ENCODE data around the gene ST3GAL3.

The ST3GAL3 gene

DNA sequence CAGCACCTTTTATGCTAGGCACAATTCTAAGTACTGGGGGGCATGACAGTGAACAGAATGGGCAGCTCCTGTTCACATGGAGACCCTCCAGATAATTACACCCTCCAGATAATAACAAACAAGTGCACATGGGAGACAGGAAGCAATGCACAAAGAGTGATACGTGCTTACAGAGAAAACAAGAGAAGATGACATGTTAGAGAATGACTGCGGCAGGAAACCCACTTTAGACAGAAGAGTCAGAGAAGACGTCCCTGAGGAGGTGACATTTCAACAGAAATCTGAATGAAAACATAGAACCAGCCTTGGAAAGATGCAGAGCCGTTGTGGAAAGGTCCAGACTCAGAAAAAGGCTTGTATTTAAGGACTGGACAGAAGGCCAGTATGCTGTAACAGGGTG is 171.5 kb downstream of the ST3GAL3 start:
- no peak for DNase-seq (ENCODE audit: low spot score)

DNA sequence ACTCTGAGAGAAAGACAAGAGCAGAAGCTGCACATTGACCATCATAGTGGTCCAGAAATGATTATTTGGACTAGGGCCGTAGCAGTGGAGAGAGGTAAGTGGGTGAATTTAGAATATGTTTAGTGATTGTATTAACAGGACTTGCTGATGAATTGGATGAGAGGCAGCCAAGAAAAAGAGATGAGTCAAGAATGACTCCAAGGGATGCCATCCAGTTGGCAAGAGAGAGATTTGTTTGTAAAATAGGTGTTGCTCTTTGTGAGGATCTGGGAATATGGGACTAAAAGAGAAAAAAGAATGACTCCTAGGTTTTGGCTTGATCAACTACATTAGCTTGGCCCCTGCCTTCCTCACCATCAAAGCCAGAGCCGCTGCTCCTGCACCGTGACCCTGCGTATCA is 172.1 kb downstream of the ST3GAL3 start:
- no peak for DNase-seq (ENCODE audit: low spot score)

DNA sequence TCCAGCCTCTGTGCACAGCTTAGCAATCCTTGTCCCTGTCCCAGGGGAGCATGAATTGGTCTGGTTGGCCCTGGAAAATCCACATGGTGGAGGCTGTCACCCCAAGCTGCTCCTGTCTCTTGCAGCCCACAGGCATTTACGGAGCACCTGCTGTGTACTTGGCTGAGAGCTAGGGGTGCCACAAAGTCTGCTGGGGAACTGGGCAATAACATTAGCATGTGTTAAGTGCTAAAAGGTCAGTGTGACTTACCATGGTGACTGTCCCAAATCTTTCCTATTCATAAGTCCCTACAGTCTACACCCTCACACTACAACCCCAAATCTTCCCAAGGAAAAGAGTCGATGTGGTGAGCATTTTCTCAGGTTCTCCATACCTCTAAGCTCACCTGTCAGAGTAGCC is 172.7 kb downstream of the ST3GAL3 start:
- DNase-seq (ENCODE audit: low spot score) = no peak

DNA sequence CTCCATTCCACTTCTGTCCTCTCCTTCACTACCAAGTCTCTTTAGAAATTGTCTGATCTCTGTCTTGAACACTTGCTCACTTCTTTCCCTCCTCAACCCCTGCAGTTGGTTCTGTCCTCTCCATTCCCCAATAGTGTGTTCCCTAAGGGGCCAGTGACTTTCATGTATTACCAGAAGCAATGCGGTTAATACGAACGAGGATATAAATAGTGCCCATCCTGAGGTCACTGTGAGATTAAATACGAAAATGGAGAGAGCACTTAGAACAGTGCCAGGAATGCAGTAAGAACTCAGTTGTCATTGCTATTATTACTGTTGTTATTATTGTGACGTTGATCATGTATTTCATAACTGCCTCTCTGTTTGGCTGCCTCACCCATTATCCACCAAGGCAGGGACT is 173.3 kb downstream of the ST3GAL3 start:
- DNase-seq (ENCODE audit: low spot score) = no peak

DNA sequence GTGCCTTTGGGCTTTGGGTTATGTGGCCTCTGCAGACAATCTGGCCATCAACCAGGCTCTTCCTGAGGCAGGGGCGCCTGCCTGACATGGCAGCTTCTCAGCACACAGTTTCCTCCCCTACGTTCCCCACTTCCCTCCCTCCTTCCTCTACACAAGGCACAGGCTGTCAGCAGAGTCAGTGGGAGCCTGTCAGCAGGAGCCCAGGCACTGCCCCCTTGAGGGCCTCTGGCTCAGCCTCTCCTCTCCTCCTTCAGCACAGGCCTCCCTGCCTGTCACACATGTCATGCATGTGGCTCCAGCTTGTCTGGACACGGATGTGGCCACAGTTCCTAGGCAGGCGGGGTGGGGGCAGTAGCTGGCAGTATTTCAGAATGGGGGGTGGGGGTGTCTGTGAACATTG is 174.1 kb downstream of the ST3GAL3 start:
- DNase-seq (ENCODE audit: low spot score) = no peak

DNA sequence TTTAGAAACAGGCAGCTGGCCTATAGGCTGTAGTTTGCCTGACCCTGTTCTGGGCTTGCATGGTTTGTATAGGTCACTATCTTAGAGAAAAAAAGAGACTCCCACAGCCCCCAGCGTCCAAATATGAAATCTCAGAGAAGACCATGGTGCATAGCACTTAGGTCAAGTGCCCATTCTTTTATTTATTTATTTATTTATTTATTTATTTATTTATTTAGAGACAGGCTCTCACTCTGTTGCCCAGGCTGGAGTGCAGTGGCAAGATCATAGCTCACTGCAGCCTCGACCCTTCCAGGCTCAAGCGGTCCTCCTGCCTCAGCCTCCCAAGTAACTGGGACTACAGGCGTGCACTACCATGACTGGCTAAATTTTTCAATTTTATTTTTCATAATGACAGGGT is 175.4 kb downstream of the ST3GAL3 start:
- no peak for DNase-seq (ENCODE audit: low spot score)

DNA sequence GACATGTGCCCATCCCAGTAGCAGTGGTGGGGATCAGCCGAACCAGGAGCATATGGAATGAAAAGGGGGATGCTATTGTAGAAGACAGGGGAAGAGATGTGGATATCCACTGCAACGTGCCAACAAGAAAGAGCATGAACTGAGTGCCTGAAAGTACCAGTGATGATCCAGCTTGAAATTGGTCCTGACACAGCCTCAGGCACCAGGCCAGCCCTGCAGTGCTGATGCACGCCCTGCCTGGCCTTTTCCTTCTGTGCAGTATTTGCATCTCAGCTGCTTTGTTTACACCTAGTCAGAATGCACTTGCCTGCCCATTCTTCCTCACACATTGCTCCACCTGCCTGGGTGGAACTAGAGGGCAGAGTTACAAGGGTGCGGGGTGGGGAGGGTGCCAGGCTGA is 176.0 kb downstream of the ST3GAL3 start:
- no peak for DNase-seq (ENCODE audit: low spot score)

DNA sequence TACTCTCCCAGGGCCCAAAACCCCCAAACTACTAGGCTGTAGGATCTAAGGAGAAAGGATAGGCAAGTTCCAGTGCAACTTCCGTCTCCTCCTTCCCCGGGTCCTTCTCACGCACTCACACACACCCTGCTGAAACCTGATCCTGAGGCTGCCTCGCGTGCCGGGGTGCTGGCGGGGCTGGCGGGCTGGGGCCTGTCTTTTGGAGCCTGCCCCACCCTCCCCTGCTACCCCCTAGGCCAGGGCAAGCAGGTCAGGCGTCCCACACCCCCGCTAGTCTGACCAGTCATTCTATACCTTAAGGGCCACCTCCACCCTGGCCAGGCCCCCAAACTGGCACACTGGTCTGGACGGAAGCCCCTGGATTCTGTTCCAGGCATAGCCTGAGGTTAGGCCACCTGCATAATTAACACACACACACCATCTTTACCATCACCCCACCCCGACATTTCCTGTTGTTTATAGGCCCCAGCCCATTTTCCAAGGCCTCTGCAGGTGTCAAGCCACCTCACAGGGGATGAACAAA is 178.0 kb downstream of the ST3GAL3 start:
- no peak for DNase-seq (ENCODE audit: low spot score)

DNA sequence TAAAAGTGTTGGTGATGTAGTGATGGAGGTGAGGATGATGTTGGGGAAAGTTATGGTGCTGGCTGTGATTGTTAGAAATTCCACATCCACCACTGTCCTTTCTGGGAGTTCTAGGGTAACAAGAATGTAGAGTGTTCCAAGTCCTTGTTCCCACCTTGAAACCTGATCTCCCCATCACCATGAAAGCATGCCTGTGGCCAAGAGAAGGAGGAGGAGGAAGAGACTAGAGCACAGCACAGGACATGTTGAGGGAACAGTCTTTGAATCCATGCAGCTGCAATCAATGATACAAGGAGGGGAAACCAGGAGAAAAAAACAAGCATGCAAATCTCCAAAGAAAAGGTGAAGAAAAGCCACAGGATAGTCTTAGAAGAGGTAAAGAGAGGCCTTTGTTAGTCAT is 180.4 kb downstream of the ST3GAL3 start:
- DNase-seq (ENCODE audit: low spot score) = no peak

DNA sequence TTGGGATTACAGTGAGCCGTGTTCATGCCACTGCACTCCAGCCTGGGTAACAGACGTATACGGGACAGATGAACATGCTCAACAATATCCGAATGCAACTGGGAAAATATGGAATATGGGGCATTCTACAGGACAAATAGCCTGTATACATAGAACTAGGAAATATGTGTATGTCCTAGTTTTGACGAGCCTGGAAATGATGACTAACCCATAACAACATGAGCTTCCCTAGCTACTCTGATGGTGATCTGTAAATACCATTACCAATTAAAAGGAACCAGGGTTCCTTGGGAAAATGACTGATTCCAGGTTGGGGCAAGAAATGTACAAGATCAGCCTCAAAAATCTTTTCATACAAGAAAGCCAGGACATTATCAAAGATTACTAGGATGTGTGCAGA is 183.5 kb downstream of the ST3GAL3 start:
- no peak for DNase-seq (ENCODE audit: low spot score)

DNA sequence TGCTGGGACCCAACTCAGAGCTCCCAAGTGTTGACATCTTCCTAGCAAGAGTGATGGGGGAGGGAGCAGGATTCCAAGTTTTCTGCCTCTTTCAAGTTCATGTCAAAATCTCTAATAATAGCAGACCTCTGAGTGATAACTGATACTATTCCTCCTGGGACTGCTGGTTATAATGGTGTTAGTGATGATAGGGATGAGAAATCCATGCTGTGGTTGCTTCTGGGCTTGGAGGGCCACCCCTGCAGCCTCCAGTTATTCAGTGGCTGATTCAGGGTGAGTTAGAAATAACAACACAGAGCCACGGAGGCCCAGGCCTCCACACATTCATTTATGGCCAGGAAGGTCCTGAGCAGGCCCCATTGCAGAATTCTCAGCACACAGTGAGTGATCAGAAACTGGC is 185.7 kb downstream of the ST3GAL3 start:
- DNase-seq (ENCODE audit: low spot score) = no peak

DNA sequence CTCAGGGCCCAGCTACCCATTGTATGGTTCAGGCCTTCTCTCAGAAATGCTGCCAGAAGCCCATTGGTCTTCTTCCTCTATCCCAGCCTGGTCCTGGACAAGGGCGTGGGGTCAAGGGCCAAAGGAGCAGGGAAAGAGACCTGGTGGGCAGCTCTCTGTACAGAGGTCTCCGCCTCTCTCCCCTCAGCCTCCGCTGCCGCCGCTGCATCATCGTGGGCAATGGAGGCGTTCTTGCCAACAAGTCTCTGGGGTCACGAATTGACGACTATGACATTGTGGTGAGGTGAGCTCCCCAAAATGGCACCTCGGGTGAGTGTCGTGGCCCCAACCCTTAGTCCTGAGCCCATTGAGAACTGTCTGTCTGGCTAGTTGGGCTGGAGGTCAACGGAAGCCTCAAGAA is 191.6 kb downstream of the ST3GAL3 start:
- DNase-seq (ENCODE audit: low spot score) = no peak

DNA sequence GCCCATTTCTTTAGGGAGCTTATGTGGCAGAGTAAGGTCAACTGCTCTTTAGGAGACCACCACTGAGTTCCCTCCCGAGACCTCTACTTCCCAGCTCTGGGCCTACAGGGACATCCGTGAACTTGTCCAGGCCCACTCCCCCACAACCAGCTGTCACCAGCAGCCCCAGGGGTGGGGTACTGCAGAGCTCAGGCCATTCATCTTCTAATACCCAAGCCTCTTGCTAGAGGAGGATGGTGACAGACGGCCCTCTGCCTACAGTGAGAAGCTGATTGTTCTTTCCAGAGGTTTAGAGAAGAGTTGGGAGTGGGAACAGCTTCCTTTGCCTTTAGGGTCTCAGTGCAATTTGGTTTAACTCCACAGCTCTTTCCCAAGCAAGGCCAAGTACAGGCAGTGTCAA is 193.1 kb downstream of the ST3GAL3 start:
- no peak for DNase-seq (ENCODE audit: low spot score)

DNA sequence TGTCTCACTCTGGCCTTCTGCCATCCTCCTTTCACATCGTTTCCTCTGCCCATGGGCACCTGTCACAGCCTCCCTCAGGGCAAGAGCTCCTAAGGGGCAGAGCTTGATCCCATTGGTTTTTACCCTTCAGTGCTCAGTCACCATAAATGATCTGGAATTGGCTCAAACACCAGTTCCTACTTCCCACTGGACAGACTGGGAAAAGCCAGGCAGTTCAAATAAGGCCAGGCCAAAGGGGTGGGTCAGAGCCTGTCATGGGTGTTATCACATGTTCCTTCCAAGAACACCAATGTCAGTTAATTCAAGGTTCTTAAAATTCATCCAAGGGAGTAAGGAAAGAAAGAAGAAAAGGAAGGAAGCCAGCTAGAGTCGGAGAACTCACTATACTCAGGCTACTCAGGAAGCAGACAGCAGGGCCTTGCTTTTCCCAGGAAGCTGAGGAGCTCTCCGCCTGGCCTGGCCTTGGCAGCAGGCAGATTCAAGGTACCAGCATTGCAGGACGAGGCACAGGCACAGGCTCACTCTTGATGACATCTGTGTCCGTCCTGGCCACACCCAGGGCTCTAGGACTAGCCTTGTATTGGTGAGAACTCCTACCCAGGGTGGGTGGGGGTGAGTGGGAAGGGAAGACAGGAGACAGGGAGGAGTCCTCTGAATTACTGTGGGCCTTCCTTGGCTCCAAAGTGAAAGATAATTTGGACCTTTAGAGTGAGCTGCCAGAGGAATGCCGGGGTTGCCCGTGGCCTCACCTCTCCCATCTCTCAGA is 194.0 kb downstream of the ST3GAL3 start:
- no peak for DNase-seq (ENCODE audit: low spot score)

DNA sequence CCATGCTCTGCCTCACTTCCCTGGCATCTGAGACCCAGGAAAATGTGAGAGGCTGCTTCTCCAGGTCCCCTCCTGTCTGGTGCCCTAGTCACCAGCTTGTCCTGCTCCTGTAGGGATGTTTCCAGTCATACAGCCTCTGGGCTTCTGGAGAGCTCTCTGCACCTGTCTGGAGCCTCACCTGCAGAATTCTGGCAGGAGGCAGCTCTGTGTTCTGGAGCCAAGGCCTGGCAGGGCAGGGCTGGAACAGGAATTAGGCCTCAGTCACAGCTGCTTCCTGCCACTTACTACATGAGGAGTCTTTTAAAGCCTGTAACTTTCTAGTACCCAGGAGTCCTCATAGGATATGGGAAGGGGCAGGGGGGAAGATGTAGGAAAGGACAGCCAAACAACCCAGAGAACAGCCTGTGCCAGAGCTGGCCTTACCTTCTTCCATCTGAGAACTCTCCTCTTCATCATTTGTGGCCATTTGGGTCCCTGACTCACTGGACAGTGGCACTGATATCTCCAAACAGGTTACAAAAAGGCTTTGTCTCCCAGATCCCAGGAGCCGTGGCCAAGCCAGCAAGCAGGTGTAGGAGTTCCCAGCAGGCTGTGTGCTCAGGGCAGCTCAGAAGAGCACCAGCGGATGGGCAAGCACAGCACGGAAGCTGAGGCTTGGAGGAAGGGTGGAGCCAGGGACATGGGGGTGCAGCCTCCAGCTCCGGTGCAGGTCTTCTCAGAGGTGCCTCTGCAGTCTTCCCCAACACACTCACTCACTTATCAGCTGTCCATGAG is 194.9 kb downstream of the ST3GAL3 start:
- no peak for DNase-seq (ENCODE audit: low spot score)

DNA sequence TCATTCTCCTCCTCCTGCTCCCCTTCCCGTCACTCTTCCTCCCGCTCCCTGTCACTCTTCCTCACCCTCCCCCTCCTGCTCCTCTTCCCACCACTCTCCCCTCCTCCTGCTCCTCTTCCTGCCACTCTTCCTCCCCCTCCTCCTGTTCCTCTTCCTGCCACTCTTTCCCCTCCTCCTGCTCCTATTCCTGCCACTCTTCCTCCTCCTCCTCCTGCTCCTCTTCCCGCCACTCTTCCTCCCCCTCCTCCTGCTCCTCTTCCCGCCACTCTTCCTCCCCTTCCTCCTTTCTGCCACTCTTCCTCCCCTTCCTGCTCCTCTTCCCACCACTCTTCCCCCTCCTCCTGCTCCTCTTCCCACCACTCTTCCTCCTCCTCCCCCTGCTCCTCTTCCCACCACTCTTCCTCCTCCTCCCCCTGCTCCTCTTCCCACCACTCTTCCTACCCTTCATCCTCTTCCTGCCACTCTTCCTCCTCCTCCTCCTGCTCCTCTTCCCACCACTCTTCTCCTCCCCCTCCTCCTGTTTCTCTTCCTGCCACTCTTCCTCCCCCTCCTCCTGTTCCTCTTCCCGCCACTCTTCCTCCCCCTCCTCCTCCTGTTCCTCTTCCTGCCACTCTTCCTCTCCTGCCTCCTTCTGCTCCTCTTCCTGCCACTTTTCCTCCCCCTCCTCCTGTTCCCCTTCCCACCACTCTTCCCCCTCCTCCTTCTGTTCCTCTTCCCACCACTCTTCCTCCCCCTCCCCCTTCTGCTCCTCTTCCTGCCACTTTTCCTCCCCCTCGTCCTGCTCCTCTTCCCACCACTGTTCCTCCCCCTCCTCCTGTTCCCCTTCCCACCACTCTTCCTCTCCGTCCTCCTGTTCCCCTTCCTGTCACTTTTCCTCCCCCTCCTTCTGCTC is 197.6 kb downstream of the ST3GAL3 start:
- DNase-seq (ENCODE audit: low spot score) = no peak

DNA sequence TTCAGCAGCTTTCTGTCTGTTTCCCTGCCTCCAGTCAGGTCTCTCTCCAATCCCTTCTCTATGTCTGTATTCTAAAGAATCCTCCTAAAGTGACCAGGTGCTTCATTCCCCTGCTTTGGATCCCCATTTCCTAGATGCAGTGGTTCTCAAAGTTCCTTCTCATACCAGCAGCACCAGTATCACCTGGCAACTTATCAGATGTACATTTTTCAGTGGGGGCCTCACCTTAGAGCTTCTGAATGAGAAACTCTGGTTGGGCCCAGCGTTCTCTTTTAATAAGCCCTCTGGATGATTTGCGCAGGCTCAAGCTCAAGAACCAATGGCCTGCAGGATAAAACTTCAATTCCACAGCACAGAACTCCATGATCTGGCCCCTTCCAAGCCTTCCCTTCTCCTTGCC is 200.9 kb downstream of the ST3GAL3 start:
- DNase-seq (ENCODE audit: low spot score) = no peak

DNA sequence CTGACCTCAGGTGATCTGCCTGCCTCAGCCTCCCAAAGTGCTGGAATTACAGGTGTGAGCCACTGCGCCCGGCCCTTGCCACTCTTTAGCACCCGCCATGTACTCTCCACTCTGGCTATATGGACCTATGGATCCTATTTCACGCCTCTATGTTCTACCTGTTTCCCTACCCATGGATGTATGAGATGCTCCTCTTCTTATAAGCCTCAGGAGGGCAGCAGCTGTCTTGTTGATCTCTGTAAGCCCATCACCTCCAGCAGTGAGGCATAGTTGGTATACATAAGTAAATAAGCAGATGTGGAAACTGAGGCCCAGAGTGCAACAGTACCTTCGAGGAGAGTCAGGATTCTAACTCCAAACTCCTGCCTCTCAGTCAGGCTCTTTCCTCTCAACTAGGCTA is 201.5 kb downstream of the ST3GAL3 start:
- no peak for DNase-seq (ENCODE audit: low spot score)

DNA sequence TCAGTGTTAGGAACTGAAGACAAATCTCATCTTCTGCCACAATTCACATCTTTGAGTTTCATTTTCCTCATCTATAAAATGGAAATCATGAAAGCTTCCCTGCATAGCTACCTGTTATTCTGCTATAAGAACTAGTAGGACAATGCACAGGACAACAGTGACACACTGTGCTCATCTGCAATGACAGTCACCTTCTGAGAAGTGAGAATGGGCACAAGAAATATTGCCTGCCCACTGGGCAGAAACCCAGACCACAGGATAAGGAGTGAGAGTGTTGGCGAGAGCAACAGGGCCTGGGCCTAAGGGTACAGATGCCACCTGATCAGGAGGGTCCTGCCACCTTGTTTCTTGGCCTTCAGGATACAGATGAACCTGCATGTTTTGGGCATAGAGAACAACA is 203.0 kb downstream of the ST3GAL3 start:
- DNase-seq (ENCODE audit: low spot score) = no peak

DNA sequence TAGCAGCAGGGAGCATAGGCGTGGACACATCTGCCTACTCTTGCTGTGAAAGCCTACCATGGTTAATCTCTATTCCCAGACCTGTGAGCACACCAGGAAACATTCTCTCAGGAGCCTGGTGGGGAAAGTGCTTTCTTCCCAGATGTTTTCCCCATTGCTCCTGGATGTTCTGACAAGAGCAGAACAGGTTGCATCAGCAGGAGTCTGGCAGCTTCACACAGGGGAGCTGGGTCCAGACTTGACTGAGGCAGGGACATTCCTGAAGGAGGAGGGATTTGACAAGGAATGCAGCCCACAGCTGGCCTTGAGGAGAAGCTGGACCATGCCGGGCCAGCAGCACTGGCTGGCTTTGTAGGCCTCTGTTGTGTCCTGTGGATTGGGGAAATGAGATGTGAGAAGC is 205.3 kb downstream of the ST3GAL3 start:
- no peak for DNase-seq (ENCODE audit: low spot score)

DNA sequence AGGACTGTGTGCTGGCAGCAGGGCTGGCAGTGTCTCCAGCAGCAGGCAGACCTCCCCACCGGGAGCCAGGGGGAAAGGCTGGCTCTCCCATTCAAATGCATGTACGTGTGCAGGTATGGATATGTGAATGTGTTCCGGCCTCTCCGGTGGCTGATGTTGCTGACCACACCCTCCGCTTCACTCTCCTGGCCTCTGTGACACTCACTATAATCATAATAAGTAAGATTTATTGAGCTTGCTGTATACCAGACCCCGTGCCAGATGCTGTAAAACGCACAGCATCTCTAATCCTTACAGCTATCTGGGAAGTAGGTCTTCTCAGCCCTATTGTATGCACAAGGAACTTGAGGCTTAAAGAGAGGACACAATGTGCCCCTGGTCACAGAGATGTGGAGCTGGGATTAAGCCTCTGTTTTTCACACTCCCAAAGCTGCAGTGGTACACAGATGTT is 205.7 kb downstream of the ST3GAL3 start:
- DNase-seq (ENCODE audit: low spot score) = no peak

DNA sequence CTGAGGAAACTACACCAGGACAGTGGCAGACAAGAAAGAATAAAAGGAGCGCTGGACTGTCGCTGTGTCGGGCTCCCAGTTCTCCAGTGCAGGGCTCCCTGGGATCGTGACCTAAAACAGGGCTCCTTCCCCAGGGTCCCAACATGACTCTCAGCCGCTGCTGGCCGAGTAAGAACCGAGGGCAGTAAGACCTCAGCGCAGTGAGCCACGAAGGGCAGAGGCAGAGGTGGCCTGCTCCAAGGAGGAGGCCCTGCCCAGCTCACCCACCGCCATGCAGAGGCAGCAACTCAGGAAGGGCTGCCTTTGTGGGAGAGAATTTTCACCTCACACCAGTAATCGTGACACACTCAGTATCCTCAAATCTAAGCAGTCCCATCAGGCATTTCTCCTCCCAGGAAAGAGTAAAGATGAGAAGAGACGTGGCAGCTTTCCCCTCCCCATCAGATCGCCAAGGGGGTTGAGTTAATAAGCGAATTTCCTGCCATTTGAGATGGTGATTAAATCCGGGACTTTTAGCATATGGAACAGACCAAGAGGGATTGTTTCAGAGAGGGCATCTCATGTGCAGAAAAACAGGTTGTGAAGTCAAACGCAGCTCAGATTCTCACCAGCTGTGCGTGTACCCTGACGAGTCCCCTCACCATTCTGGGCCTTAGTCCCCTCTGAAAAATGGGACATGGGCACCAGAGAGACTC is 206.5 kb downstream of the ST3GAL3 start:
- no peak for DNase-seq (ENCODE audit: low spot score)
